Esophagus muscularis mucosa (tissue), 4 donors: ENCODE measurements around the gene UBE2D1. TPM values are rescaled to one million over a fixed set of nuclear protein-coding genes. Genes with fewer than 3 reads are reported as not detected.

ENCODE experiments used
- DNase-seq: peaks from one replicate; pipeline ENCODE4 v3.0.0-alpha.2; 2017; ENCODE audit errors: extremely low spot score
- H3K27ac ChIP-seq, 4 donors: fragments of 200-600 bp; sonication (generic); replicated peaks in 1 of 4; 1 replicate in 3 of 4; 2 replicates in 1 of 4; pipeline ENCODE4 v1.5.1; 2016 to 2019; ENCODE audit warnings: mild to moderate bottlenecking in 1 of 4
- H3K27me3 ChIP-seq, 4 donors: fragments of 200-600 bp; sonication (generic); one replicate each; pipeline versions ENCODE4 v1.5.1 to v1.6.0; 2016 to 2019
- H3K36me3 ChIP-seq, 4 donors: fragments of 200-600 bp; sonication (generic); one replicate each; pipeline ENCODE4 v1.5.1; 2016 to 2019
- H3K4me1 ChIP-seq, 4 donors: fragments of 200-600 bp; sonication (generic); one replicate each; pipeline ENCODE4 v1.5.1; 2016 to 2019
- H3K4me3 ChIP-seq, 4 donors: fragments of 200-600 bp; sonication (generic); 1 replicate in 2 of 4; 2 replicates in 2 of 4; pipeline ENCODE4 v1.5.1; 2016 to 2019; ENCODE audit warnings: mild to moderate bottlenecking in 4 of 4, moderate library complexity in 1 of 4
- H3K9me3 ChIP-seq, 4 donors: fragments of 200-600 bp; sonication (generic); 1 replicate in 3 of 4; 2 replicates in 1 of 4; pipeline ENCODE4 v1.5.1; 2016 to 2019
- EP300 ChIP-seq: sonication (generic); formaldehyde crosslinking; IDR thresholded peaks from one replicate; pipeline ENCODE4 v1.6.1; 2017; ENCODE audit warnings: antibody characterized with exemption
- POLR2A ChIP-seq: fragments of 450-650 bp; IDR thresholded peaks from one replicate; pipeline ENCODE4 v1.6.1; 2017; ENCODE audit warnings: antibody characterized with exemption, moderate library complexity, mild to moderate bottlenecking, low read depth
- POLR2AphosphoS5 ChIP-seq, 2 donors: sonication (generic); formaldehyde crosslinking; IDR thresholded peaks; one replicate each; pipeline ENCODE4 v1.6.1; 2017; ENCODE audit warnings: antibody characterized with exemption in 2 of 2
- WGBS: methylation state at CpG from one replicate; pipeline ENCODE4 v1.1.5; 2018; 5-methylcytosine and 5-hydroxymethylcytosine counted together
- intact Hi-C: fragments of 100-400 bp; cut with DNase I; formaldehyde crosslinking; loops from one replicate; pipeline ENCODE4 v1.15.1; 2023
- total RNA-seq, 4 donors: library from RNA; depleted of rRNA; stranded (reverse); fragments of >200 nt; gene quantifications; one replicate each; pipeline versions ENCODE4 v1.1.0 to v1.2.1, GENCODE V29; 2016
- TF ChIP-seq, protein P1 (sequence below), 3 experiments: fragments of 200-600 bp in 2 of 3; fragments of 450-650 bp in 1 of 3; sonication (generic) in 2 of 3; IDR thresholded peaks; one replicate each; pipeline ENCODE4 v1.5.1; 2017 to 2019; ENCODE audit warnings: antibody characterized with exemption in 3 of 3, mild to moderate bottlenecking in 2 of 3, moderate library complexity in 1 of 3

UBE2D1 gene
- total RNA-seq, 4 donors from 2014 or later, result 11.5 to 17.4 (median 15.3) TPM

DNA sequence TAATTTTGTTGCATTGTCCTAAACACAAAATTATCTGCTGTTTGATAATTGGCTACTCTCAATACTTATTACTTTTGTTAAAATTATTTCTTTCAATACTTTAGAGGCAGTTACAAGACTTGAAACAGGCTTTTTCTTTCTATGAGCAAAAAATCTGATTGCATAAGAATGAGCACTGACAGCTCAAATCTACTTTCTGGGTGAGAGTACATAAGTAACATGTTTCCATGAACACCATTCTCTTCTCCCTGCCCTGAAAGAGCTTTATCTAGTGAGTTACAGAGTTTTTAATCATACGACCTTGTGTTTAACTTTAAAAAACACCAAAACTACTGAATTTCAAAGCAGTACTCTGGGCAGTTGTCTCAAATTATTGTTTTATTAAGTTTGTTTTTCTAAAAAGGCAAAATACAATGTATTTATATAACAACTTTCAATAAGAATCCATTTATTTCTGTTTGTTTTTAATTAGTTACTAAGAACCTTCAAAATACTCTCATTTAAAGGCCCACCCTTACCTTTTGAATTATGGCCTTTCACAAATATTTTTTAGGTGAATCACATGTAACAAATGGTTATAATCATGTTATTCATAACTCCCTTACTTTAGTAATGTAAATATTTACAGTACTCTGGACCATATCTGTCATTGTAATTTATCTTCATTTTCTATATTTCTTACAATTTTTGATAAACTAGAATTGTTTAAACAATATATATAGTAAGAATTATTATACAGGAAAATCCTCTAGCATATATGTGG is 27.4 kb downstream of the UBE2D1 start:
- no peaks in the 10 kb centered on the region for H3K27me3 ChIP-seq
- H3K27ac ChIP-seq, result no peak overlapping the region
- no peaks in the 10 kb centered on the region for H3K9me3 ChIP-seq
- H3K4me1 ChIP-seq, result peaks cover 10 to 17% (median 15%) of the 10 kb centered on the region in 4 donors
- no peak overlapping the region for H3K4me3 ChIP-seq
- no peak for DNase-seq
- H3K36me3 ChIP-seq, result peaks cover 0 to 24% (median 8%) of the 10 kb centered on the region in 4 donors
- TF ChIP-seq POLR2AphosphoS5 (IDR thresholded peaks at IDR 0.05), result no peak
- TF ChIP-seq POLR2A, result no peak
- TF ChIP-seq EP300, result no peak
- TF ChIP-seq, protein P1, sequence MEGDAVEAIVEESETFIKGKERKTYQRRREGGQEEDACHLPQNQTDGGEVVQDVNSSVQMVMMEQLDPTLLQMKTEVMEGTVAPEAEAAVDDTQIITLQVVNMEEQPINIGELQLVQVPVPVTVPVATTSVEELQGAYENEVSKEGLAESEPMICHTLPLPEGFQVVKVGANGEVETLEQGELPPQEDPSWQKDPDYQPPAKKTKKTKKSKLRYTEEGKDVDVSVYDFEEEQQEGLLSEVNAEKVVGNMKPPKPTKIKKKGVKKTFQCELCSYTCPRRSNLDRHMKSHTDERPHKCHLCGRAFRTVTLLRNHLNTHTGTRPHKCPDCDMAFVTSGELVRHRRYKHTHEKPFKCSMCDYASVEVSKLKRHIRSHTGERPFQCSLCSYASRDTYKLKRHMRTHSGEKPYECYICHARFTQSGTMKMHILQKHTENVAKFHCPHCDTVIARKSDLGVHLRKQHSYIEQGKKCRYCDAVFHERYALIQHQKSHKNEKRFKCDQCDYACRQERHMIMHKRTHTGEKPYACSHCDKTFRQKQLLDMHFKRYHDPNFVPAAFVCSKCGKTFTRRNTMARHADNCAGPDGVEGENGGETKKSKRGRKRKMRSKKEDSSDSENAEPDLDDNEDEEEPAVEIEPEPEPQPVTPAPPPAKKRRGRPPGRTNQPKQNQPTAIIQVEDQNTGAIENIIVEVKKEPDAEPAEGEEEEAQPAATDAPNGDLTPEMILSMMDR (IDR thresholded peaks at IDR 0.05), result no peak
- WGBS, result 77% methylated on average over 1 of the region's 1 CpG
- intact Hi-C loops, result no loop called here

DNA sequence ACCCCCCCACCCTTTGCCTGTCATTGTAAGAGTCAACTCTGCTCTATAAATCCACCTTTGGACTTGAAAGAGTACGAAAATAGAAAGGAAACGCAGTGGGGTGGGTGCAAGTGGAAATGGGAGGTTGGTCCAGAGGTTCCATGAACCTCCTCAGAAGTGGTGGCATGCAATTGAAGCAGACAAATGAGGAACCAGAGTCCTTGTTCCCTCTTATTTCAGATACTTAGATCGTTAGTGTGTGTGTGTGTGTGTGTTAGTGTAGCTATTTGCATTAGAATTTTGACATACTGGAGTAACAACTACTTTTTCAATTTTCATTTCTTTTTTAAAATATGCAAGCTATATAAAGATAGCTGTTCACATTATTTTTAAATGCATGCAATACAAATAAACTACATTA is 32.3 kb downstream of the UBE2D1 start:
- DNase-seq, result no peak
- Histone ChIP-seq H3K27ac (no peak overlapping the region), H3K4me1 (peaks cover 0 to 4% (median 2%) of the 10 kb centered on the region in 4 donors), H3K36me3 (peaks cover 0 to 19% (median 8%) of the 10 kb centered on the region in 4 donors), H3K27me3 (no peaks in the 10 kb centered on the region), H3K9me3 (no peaks in the 10 kb centered on the region), H3K4me3 (no peak overlapping the region)
- intact Hi-C loops, result no loop called here
- TF ChIP-seq, protein P1 (IDR thresholded peaks at IDR 0.05), result no peak
- TF ChIP-seq EP300 (no peak), POLR2AphosphoS5 (IDR thresholded peaks at IDR 0.05) (no peak), POLR2A (no peak)
- 90% methylated on average over 3 of the region's 3 CpGs for WGBS

DNA sequence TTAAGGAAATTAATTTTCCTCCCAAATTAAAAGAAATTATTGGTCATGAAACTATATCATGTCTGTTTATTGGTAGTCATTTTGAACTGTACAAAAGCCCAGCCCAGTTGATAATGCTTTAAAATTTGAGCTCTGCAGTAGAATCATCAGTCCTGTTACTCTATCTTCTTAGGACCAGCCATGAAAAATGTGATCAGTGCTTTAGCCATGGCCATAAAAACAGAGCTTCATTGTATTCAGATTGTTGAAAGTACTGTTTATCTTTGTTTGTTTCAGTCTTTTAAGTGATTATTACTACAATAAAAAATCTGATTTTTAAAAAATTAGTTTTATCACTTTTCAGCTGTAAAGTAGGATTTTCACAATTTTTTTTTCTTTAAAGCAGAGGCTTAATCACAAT is 36.7 kb downstream of the UBE2D1 start:
- intact Hi-C loops, result no loop called here
- Histone ChIP-seq H3K27ac (no peak overlapping the region), H3K9me3 (no peaks in the 10 kb centered on the region), H3K4me3 (no peak overlapping the region), H3K36me3 (peaks cover 0 to 3% (median 0%) of the 10 kb centered on the region in 4 donors), H3K27me3 (no peaks in the 10 kb centered on the region), H3K4me1 (no peaks in the 10 kb centered on the region)
- no peak for TF ChIP-seq EP300
- TF ChIP-seq POLR2AphosphoS5 (IDR thresholded peaks at IDR 0.05), result no peak
- no peak for TF ChIP-seq POLR2A
- TF ChIP-seq, protein P1 (IDR thresholded peaks at IDR 0.05), result no peak
- no peak for DNase-seq

DNA sequence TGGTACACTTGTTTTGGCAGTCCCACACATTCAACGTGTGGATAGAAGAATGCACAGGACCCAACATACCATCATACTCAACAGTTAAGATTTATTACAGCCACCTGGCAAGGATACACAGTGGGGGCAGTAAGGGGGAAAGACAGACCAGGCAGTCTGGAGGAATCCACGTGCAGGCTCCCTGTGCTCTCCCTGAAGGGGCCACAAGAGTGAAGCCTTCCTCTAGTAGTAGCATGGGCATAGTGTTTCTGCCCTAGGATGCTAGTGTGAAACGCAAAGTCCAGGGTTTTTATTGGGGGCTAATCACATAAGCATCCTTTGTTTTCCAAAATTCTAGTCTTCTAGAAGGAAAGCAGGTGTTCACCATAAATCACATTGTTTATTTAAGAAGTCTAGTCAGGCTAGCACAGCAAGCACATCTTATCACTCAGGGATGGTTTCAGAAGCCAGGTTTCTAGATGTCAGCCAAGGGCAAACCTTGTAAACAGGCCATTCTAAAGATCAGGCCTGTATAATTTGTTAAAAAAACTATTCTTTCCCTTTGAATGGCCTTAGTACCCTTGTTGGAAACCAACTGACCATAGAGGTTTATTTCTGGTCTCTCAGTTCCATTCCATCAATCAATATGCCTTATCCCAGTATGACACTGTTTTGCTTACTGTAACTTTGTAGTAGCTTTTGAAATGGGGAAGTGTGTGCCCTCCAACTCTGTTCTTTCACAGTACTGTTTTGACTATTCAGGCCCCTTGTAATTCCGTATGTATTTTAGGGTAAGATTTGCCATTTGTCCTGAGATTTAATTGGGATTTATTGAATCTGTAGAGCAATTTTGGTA is 38.0 kb downstream of the UBE2D1 start:
- WGBS, result 50% methylated on average over 4 of the region's 4 CpGs
- Histone ChIP-seq H3K9me3 (no peaks in the 10 kb centered on the region), H3K4me1 (no peaks in the 10 kb centered on the region), H3K27me3 (no peaks in the 10 kb centered on the region), H3K27ac (no peak overlapping the region), H3K36me3 (no peaks in the 10 kb centered on the region), H3K4me3 (no peak overlapping the region)
- intact Hi-C loops, result no loop called here
- TF ChIP-seq POLR2AphosphoS5 (IDR thresholded peaks at IDR 0.05) (no peak), POLR2A (no peak), EP300 (no peak)
- TF ChIP-seq, protein P1 (IDR thresholded peaks at IDR 0.05), result no peak
- no peak for DNase-seq
